NCI-H1436 treated with DMSO at 0.1 percent for 48 hours (cell line): ENCODE measurements around the gene FOXRED2.

Experiments
- DNase-seq: peaks from one replicate; lab custom pipeline; 2025; lab: John Stamatoyannopoulos, UW

The FOXRED2 gene

DNA sequence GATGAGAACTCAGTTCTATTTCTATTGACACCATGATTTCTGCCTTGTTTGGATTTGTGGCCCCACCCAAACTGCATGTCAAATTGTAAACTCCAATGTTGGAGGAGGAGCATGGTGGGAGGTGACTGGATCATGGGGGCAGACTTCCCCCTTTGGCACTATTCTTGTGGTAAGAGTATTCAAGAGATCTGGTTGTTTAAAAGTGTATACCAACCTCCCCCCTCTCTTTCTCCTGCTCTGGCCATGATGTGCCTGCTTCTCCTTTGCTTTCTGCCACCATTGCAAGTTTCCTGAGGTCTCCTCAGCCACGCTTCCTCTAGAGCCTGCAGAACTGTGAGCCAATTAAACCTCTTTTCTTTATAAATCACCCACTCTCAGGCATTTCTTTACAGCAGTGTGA lies 7.9 kb upstream of the FOXRED2 start:
- DNase-seq, result no peak

DNA sequence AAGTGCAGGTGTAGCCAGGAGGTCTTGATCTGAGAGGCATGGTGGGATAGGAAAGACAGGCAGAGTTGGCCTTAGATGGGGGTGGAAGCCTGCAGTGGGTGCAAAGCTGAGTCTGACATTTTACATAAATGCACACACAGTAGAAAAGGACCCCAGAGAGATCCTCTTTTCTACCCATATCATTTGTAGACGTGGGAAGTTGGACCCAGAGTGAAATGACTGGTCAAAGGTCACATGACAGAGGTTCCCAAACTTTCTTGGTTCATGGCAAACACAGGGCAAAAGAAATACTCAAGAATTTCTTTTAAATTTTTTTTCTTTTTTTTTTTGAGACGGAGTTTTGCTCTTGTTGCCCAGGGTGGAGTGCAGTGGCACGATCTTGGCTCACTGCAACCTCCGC lies 6.2 kb upstream of the FOXRED2 start:
- no peak for DNase-seq

DNA sequence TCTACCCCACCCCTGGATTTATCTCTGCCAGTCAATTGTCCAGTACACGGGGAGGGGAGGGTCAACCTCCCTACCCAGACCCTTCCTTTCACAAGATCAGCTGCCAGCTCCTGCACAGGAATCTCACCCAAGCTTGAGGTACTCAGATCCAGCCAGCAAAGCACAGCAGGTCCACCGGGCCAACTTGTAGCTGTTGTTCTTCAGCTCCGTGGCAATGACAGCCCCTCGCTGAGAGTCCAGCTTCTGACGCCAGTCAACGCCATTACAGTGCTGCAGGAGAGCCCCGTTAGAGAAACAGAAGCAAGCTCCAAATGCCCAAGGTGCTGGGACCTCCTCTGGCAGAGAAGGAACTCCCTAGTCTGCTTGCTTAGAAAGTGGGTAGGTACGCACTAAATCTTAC lies 5.5 kb upstream of the FOXRED2 start:
- DNase-seq, result no peak

DNA sequence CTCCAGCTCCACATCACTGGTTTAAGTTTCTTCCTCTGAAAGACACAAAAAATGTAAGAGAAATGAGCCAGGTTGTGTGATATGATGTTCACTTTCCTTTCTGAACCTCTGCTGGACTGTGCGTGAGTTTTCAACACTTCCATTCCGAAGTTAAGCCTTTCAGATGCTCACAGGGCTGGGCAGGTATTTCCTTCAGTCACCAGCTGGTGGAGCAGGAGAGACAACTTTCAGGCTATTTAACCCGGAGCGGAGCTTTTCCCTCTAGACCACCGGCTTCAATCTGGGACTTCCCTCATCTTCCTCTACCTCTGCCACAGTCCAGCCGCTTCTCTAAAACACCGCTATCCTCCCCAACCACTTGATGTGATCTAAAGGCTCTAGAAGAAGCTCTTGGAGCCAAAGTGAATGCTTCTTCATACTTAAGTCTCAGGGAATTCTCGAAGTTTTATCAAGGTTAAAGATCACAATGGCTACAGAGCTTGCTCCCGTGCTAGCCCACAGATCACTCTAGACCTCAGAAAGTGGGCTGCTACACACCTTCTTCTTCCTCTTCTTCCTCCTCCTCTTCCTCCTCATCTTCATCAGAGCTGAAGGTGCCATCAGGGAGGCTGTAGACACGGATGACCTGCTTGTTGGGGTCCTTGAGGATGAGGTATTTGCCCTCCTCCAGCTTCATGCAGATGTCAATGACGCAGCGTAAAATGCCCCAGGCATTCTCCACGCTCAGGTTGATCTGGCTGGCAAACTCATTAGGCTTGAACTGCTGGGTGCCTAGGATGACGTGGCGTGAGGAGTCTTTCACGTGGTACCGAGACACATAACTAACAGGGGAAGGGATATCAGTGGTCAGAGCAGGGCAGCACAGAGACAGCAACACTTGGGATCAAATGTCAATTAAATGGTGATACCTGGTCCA lies 4.4 kb upstream of the FOXRED2 start:
- no peak for DNase-seq

DNA sequence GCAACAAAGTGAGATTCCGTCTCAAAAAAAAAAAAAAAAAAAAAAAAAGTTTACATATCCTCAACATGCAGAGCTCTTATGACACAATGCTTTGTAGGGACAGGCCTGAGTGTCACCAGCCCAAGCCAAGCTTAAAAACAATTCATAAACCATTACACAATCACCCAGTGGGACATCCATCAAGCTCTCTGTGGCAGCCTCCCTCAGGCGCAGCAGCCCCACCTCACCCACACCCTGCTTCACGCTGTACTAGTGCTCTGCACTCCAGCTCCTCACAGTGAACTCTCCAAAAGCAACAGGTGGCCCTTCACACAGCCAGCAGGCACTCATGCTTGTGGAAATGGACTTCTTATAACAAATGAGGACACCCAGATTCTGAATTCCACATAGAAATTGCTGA lies 3.5 kb upstream of the FOXRED2 start:
- DNase-seq, result no peak

DNA sequence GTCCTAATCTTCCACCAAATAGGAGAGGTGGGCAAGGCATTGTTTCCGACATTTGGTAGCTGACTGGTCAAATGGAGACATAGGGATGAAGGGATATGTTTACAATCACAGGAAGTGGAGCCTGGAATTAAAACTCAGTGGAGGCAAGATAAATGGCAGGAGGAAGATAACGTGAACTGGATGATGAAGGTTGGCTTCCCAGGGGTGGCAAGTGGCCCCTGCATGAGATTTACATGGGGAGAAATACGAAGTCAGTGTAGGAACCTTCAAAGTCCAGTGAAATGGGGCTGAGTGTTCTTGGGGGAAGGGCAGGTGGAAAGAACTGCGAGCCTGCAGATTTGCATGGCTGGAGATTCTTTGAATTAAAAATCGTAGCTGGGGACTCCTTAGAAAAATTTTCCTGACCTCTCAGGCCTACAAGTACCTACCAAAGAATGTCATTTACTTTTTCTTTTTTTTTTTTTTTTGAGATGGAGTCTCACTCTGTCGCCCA lies 724 bp upstream of the FOXRED2 start:
- no peak for DNase-seq

DNA sequence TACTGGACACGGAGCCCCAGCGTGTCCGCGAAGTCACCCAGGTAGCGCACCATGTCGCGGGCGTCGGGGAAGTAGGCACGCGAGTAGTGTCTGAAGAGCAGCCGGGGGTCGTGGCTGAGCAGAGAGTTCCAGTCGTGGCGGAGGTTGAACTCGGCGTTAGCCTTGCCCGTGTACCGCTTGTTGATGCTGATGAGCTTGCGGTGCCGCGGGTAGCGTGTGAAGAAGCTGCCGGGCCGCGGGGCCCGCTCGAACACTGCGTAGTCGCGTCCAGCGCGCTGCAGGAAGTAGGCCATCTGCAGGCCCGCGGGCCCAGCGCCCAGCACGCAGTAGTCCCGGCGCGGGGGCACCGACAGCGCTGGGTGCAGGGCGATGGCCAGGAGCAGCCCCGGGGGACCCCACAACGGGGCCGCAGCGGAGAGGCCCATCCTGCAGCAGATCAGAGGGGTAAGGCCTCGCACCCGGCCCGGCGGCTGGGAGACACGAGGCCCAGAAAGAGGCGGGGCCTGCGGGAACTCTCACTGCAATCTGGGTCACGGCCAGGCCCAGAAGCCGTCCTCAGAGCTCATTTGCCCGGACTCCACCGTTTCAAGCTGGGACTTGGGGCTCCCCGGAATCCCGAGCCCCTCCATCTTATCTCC lies 723 bp downstream of the FOXRED2 start:
- DNase-seq, result no peak

DNA sequence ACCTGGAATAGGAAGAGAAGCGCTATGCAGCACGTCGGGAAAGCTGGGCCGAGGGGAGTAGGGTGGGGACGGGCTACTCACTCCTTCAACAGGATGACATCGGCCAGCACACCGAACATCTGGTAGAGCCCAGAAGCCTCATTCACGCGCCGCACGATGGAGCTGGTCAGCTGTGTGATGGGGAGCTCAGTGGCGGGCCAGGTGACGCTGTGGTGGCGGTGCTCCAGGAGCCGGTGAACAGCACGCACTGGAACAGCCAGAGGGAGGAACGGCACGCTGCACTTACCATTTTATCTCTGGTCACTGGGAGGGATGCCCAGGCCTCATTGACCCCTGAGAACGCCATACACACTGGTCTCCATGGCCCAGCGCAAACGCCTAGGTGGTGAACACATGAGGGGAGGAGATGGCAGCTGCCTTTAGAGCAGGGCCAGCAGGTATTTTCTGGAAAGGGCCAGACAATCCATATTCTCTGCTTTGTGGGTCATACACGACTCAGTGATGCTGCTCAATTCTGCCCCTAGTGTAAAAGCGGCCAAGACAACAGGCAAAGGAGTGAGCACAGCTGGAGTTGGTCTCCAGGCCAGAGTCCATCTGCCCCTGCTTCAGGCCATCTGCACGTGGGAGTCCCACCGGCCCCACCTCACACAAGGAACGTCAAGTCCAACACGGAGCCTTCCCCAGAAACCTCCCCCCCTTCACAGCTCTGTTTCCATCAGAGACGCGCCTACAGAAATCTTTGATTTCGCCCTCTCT lies 8.8 kb downstream of the FOXRED2 start:
- no peak for DNase-seq

DNA sequence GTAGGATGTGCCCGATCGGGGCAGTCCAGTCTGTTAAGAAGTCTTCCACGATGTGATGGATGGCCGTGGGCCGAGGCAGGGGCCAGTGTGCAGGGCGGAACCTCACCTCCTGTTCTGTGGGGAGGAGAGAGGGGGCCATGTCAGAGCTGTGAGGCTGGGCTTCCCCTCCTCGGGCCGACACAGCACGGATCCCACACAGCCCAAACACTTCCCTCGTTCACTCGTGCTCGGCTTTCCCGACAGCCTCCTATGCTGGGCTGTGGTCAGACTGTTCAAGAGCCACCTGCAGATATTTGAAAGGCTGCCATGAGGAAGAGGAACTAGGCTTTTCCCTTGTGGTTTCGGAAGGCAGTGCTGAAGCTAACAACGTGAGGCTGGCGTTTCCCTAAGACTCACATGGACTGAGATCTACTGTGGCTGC lies 13.1 kb downstream of the FOXRED2 start:
- DNase-seq, result no peak

DNA sequence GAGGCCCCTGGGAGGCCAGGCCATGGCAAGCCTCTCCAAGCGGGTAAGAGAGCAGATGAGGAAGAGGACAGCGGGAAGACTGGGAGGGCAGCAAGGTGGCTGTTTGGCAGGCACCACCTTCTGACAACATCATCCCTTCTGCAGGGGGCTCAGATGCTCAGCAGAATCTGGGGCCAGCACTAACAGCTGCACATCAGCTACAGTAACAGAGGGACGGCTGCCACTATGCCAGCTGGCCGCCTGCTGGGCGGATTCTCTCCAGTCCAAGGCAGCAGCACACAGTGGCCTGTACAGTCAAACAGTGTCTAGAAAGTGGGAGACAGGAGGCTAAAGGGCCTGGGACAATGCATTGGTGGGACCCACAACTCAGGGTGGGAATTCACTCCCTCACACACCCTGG lies 14.7 kb downstream of the FOXRED2 start:
- DNase-seq, result no peak

DNA sequence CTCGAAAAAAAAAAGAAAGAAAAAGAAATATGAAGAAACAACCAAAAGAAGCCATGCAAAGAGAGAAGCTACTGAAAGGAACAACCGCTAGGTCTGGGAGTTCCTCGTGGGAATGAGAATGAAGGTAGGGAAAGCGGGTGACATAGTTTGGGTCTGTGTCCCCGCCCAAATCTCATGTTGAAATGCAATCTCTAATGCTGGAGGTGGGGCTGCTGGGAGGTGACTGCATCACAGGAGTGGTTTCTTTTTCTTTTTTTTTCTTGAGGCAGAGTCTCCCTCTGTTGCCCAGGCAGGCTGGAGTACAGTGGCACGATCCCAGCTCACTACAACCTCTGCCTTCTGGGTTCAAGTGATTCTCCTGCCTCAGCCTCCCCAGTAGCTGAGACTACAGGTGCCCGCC lies 15.7 kb downstream of the FOXRED2 start:
- DNase-seq, result no peak

DNA sequence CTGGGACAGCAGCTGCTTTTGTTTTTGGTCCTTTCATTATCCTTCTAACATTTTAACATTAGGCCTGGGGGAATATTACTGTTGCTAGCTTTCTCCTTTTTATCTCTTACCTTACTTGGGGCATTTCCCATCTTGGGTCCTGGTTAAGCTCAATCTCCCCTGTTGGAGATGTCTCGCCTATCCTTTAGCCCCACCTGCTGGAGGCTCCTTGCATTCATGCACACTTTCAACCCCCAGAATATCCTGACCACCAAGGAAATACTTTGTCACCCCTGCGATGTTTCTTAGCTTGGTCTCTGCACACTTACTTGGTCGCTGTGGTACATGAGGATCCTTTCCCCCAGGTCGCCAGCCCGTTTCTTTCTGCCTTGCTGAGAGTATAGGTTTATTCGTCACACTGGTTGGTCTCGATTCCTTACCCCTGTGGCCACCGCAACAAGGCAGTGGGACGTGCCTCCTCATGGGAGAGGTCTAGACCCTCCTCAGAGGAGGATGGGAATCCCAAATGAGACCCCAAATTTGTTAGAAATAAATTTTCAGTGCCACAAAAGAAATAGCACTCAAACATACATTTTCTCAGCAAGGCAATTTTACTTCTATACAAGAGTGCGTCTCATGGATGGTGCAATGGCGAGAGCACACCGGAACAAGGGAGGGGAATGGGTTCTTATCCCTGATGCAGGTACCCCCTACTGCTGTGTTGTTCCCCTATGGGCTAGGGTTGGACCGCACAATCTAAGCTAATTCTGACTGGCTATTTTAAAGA lies 20.0 kb downstream of the FOXRED2 start:
- DNase-seq, result no peak

DNA sequence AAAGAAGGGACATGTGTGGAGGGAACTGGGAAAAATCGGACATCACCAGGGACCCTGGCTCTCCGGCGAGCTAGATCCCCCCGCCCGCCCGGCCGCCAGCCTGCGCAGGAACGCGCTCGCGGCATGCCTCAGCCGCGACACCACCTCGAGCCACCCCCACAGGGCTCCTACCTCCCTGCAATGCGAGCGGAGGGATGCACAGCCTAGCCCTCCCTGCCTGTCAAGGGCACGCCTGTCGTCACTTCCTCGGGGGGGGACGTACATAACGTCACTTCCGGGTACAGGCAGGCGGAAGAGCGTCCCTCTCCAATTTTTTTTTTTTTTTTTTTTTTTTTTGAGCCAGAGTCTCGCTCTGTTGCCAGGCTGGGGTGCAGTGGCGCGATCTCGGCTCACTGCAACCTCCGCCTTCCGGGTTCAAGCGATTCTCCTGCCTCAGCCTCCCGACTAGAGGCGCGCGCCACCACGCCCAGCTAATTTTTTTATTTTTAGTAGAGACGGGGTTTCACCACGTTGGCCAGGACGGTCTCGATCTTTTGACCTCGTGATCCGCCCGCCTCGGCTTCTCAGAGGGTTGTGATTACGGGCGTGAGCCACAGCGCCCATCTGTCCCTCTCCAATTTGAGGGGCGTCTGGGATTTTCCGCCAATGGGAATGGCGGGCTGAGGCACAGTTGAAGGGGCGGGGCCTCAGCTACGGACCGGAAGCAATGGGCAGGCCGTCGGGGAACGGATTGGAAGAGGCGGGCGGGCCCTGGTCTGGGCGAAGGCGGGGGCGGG lies 25.3 kb downstream of the FOXRED2 start, which contains the start of gene TXN2:
TSS of gene TXN2 (minus strand) at position 248 of the 776 bp plus-strand sequence. CDS start 803 bp downstream, outside the sequence.
- DNase-seq, result peak; percentile 84

DNA sequence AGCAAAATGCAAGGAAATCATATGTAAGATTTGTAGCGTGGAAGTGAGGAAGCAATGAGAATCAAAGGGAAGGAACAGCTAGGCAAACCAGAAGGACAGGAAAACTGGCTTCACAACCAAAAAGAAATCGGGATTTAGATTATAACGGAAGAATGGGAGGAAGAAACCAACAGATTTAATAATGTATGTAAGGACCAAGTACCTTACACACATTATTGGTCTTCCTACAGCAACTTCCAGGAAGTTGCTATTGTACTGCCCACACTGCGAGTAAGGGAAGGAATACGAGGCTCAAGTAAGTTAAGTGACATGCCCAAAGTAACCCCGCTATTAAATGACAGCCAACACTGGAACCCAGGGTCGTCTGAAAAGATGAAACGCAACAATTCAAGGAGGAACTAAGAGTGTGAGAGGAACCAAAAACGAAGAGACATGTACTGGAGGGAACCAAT lies 25.9 kb downstream of the FOXRED2 start:
- no peak for DNase-seq

DNA sequence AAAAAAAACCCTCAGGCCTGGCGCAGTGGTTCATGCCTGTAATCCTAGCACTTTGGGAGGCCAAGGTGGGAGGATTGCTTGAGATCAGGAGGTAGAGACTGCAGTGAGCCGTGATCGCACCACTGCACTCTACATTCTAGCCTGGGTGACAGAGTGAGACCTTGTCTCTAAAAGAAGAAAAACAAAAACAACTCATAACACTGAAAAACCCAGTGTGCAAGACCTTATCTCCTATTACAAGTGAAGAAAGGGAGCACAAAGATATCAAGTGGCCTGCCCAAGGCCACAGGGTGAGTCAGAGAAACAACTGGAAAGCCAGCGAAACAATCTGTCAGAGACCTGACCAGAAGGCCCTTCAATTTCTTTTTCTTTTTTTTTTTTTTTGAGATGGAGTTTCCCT lies 27.9 kb downstream of the FOXRED2 start:
- DNase-seq, result no peak

DNA sequence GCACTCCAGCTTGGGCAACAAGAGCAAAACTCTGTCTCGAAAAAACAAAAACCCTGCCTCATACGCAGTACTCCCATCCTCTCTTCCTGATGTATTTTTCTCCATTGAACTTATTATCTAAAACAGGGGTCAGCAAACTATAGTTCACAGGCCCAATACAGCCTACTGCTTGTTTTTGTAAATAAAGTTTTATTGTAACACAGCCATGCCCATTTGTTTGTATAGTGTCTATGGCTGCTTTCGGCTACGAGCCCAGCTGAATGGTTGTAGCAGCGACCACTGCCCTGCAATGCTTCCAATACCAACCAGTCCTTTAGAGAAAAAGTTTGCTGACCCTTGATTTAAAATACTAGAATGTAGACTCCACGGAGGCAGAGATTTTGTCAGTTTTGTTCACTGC lies 31.5 kb downstream of the FOXRED2 start:
- no peak for DNase-seq

DNA sequence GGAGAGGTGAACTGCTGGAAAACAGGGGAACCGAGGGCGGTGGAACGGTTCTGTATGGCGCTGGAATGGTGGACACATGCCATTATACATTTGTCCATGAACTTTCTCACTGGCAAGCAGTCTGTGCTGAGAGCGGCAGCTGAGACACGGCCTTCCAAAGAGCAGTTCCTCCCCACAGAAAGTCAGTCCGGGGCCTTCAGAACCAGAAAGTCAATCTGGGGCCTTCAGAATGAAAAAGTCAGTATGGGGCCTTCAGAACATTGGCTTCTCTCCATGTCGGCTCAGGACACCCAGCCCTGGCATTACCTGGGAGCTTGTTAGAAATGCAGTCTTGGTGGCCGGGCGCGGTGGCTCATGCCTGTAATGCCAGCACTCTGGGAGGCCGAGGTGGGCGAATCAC lies 34.2 kb downstream of the FOXRED2 start:
- DNase-seq, result no peak

DNA sequence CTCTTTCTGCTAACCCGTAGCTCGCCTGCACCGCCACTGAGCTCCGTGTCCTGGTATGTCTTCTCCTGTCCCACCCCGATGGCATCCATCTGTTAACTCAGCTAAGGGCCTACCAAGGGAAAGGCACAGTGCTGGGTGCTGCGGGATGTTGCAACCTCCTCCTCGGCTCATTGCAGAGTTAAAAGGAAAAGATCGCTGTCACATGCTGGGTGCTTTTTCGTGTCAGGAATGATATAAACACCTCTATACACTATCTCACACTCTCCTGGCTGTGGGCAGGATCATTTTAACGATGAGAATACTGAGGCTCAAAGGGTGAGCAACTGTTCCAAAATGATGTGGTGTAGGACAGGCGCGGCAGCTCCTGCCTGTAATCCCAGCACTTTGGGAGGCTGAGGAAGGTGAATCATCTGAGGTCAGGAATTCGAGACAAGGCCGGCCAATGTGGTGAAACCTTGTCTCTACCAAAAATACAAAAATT lies 35.5 kb downstream of the FOXRED2 start:
- no peak for DNase-seq

DNA sequence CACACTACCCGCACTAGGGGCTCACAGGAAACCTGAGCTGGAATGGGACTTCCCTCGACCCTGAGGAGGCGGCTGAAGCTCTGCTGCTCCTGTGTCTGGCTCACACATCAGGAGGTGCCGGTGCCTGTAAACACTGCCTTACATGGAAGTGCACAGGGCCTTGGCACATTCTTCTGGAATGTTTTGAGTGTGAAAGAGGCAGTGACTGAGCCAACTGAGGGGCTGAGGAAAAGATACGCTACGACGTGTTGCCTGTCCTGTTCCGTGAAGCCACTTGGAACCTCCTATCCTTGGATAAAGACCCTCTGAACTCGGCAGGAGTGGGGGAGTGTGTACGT lies 35.9 kb downstream of the FOXRED2 start:
- DNase-seq, result no peak

DNA sequence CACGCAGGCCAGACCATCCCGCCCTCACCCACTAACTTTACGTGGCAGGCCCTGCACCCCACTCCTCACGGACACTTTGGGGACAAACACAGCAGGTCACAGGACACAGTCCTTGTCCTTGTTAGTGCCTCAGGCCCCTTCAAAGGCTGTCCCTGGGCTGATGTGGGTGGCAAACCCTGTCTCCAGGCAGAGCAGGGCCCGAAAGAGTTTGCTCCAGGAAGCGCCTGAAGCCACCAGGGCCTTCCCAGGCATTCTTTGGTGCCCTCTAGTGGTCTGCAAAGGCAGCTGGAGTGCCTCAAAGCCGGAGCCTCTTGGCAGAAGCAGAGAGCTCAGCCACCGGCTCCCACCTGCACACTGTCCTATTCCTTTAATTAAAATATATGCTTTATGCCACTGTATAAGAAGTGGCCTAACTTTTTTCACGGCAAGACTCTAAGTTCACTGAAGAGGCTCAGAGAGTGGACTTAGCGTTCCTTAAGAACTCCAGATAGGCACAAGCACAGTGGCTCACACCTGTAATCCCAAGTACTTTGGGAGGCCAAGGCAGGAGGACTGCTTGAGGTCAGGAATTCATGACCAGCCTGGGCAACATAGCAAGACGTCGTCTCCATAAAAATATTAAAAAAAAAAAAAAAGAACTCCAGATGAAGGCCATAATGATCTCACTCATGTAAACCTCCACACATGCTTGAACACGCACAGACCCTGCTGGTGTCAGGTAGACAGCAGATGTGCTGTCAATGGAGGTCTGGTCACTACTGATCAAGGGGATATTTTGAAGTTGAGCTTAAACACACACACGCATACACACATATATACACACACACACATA lies 36.5 kb downstream of the FOXRED2 start:
- DNase-seq, result no peak
